SK-N-MC (cell line): ENCODE results near the gene VASP.

Source experiments
- EZH2 ChIP-seq: fragments of 200-600 bp; sonication (generic); IDR thresholded peaks from one replicate; pipeline ENCODE4 v1.6.1; 2017; ENCODE audit warnings: antibody characterized with exemption
- FOXP2 ChIP-seq: optimal IDR thresholded peaks from 2 replicates; pipeline ENCODE3; 2011; ENCODE audit warnings: mild to moderate bottlenecking, moderate library complexity; ENCODE audit not compliant: insufficient read depth; ENCODE audit errors: extremely low read length, control extremely low read depth
- POLR2AphosphoS5 ChIP-seq: IDR thresholded peaks from 2 replicates; pipeline ENCODE4 v1.6.1; 2012; ENCODE audit warnings: mild to moderate bottlenecking, low read depth, low read length, borderline replicate concordance

- TF ChIP-seq POLR2AphosphoS5 (no peak), EZH2 (no peak), FOXP2 (no peak)
These were observed 9.5 kb upstream of the VASP start for GRCh38 chr19:45497791-45498190.
